IPS-20b (cell line): ENCODE measurements around the gene OPA3.

Source experiments
- H3K27ac ChIP-seq: one replicate; pipeline ENCODE4 v1.5.1; 2013; ENCODE audit warnings: low read length
- H3K27me3 ChIP-seq: 2 replicates; pipeline ENCODE4 v1.6.1; 2013; ENCODE audit warnings: mild to moderate bottlenecking, low read length, inconsistent platforms; ENCODE audit not compliant: insufficient read depth
- H3K36me3 ChIP-seq: 2 replicates; pipeline ENCODE4 v1.6.1; 2013; ENCODE audit warnings: low read depth, mild to moderate bottlenecking, inconsistent platforms, low read length, moderate library complexity; ENCODE audit not compliant: insufficient read depth
- H3K4me1 ChIP-seq: 2 replicates; pipeline ENCODE4 v1.6.1; 2013; ENCODE audit warnings: mild to moderate bottlenecking, control low read depth, inconsistent platforms, low read length, moderate library complexity; ENCODE audit not compliant: insufficient read depth
- H3K4me3 ChIP-seq: 2 replicates; pipeline ENCODE4 v1.5.1; 2013; ENCODE audit warnings: mild to moderate bottlenecking, low read length, inconsistent platforms
- H3K9ac ChIP-seq: 2 replicates; pipeline ENCODE4 v1.6.1; 2013; ENCODE audit warnings: low read depth, mild to moderate bottlenecking, inconsistent platforms, low read length, moderate library complexity
- H3K9me3 ChIP-seq: 2 replicates; pipeline ENCODE4 v1.6.1; 2013; ENCODE audit warnings: mild to moderate bottlenecking, low read depth, low read length, inconsistent platforms; ENCODE audit not compliant: insufficient read depth

OPA3 gene

GRCh38 chr19:45576682-45577081, 7.9 kb downstream of the OPA3 start:
- no peak overlapping the region for H3K4me3 ChIP-seq
- H3K36me3 ChIP-seq = no peaks in the 10 kb centered on the region
- H3K4me1 ChIP-seq = peaks cover 14% of the 10 kb centered on the region; the same call in 1 of the 2 replicates
- H3K9me3 ChIP-seq = no peaks in the 10 kb centered on the region
- peak overlapping the region; percentile 33; the same call in 1 of the 2 replicates for H3K9ac ChIP-seq
- no peak overlapping the region for H3K27ac ChIP-seq
- no peaks in the 10 kb centered on the region for H3K27me3 ChIP-seq

DNA sequence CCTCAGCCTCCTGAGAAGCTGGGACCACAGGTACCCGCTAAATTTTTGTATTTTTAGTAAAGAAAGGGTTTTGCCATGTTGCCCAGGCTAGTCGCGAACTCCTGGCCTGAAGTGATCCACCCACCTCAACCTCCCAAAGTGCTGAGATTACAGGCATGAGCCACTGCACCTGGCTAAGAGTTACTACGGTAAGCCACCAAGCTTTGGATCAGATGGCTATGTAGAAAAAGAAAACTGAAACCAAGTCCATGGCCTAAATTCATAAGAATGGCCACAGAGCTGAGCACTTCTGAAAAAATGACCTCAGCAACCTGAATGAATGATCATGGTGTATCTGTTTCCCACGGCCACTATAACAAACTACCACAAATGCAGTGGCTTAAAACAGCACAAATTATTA, 9.4 kb downstream of the OPA3 start:
- Histone ChIP-seq H3K27me3 (no peaks in the 10 kb centered on the region), H3K9me3 (no peaks in the 10 kb centered on the region), H3K36me3 (no peaks in the 10 kb centered on the region), H3K4me1 (peaks cover 14% of the 10 kb centered on the region; the same call in 1 of the 2 replicates), H3K9ac (no peak overlapping the region), H3K27ac (no peak overlapping the region), H3K4me3 (no peak overlapping the region)

- Histone ChIP-seq H3K27me3 (no peaks in the 10 kb centered on the region), H3K27ac (no peak overlapping the region), H3K9me3 (no peaks in the 10 kb centered on the region), H3K4me1 (peaks cover 17% of the 10 kb centered on the region; the same call in 1 of the 2 replicates), H3K4me3 (no peak overlapping the region), H3K9ac (no peak overlapping the region), H3K36me3 (no peaks in the 10 kb centered on the region)
These were observed 10.1 kb downstream of the OPA3 start for GRCh38 chr19:45574526-45574925.

- peaks cover 3% of the 10 kb centered on the region; the same call in 1 of the 2 replicates for H3K4me1 ChIP-seq
- no peak overlapping the region for H3K9ac ChIP-seq
- no peak overlapping the region for H3K4me3 ChIP-seq
- no peaks in the 10 kb centered on the region for H3K36me3 ChIP-seq
- no peaks in the 10 kb centered on the region for H3K27me3 ChIP-seq
- no peak overlapping the region for H3K27ac ChIP-seq
- H3K9me3 ChIP-seq = no peaks in the 10 kb centered on the region
These were observed 13.0 kb downstream of the OPA3 start for GRCh38 chr19:45571457-45572220.

DNA sequence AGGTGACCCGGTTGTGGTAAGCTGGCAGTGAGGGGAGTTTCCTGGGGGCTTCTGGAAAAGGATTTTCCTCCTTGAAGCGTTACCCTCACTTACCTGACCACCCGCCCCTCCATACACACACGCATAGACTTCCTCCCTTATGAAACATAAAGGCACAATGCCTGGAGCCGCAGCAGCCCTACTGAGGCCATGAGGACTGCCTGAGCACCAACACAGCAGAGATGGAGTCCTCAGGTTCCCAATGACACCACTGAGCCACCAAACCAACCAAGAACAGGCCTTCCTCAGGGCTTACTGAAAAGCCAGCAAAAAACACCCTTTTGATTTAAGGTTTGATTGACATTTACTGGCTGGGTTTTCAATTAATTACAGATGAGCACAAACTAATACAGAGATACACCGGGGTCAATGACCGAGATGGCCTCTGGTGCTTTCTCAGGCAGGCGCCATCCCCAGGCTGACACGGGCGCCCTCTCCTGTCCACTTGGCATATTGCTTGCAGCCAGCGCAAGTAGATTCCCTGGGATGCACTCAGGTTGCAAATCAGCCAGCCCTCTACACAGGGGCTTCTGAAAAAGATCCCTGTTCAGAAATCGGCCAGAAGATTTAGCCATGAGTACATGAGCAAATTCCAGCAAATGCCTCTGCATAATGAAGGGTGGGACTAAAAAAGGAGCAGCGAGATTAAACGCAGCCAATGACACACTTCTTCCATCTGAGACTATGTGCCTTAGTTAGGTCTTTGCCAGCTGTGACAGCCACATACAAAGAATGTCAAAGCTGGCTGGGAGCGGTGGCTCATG, 14.8 kb downstream of the OPA3 start:
- Histone ChIP-seq H3K9ac (no peak overlapping the region), H3K36me3 (no peaks in the 10 kb centered on the region), H3K4me1 (0 out of 2 replicates have a peak, but pooled peaks cover 2% of the 10 kb centered on the region), H3K27me3 (no peaks in the 10 kb centered on the region), H3K9me3 (no peaks in the 10 kb centered on the region), H3K27ac (no peak overlapping the region), H3K4me3 (no peak overlapping the region)

DNA sequence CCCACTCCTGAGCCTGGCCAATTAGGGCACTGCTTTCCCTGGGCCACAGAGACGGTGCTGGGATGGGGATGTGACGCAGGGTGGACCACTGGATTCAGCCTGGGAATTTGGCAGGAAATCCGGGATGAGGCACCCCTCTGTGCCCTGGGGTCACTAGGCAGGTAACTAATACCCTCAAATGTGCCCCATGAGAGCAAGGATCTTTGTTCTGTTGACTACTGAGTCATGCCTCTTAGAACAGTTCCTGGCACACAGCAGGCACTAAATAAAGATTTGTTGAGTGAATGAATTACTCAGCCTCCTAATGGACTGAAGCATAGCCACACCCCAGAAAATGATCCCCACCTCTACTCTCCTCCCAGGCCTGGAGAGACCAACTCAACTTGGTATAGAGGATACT, 15.9 kb downstream of the OPA3 start:
- Histone ChIP-seq H3K36me3 (no peaks in the 10 kb centered on the region), H3K27ac (no peak overlapping the region), H3K9ac (no peak overlapping the region), H3K9me3 (no peaks in the 10 kb centered on the region), H3K4me1 (peaks cover 8% of the 10 kb centered on the region; the same call in 1 of the 2 replicates), H3K27me3 (no peaks in the 10 kb centered on the region), H3K4me3 (no peak overlapping the region)

DNA sequence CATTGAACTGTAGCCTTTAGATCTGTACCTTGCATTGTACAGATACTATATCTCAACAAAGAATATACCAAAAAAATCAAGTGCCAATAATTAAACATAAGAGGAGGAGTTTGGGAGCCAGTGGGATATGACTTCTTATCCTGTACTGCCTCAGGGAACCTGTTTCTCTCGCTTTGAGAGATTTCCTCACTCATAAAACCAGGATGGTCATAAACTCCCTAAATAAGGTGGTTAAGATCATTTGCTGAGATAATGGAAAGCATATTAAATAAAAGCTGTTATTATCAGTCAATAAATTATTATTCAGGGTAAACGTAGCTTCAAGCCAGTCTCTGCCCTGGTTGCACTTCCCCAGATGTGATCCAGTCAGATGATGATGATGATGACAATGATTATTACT, 17.0 kb downstream of the OPA3 start:
- Histone ChIP-seq H3K27ac (no peak overlapping the region), H3K27me3 (no peaks in the 10 kb centered on the region), H3K4me3 (no peak overlapping the region), H3K9ac (no peak overlapping the region), H3K4me1 (peaks cover 8% of the 10 kb centered on the region; the same call in 1 of the 2 replicates), H3K9me3 (no peaks in the 10 kb centered on the region), H3K36me3 (no peaks in the 10 kb centered on the region)

DNA sequence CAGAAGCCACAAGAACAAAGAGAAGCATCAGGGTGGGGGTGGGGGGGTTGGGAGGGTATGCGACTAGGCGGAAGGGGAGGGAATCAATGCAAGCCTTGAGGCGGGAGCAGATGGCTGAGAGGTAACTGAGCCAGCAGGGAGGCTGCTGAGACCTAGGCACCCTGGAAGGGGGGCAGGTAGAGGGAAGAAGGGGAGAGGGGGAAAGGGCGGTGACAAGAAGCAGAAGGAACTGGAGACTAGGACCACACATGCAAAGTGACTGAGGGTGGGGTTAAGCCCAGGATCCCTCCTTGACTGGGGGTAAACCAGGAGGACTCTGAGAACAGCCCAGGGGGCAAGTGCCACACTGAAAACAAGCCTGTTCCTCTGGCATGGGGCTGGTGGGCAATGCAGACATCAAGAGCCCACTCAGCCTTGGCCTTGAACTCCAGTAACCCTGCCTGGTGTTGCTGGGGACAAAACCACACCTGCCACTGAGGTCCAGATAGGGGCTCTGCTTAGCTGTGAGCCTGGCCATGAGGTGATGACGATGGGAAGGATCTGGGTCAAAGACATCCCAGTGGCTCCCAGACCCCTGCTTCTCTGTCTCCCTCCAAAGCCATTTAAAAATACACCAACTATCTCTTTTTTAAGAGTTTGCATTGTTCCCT, 20.3 kb downstream of the OPA3 start:
- Histone ChIP-seq H3K27me3 (no peaks in the 10 kb centered on the region), H3K4me3 (peak overlapping the region; percentile 25; the same call in 1 of the 2 replicates), H3K9ac (peak overlapping the region; percentile 51; the same call in 1 of the 2 replicates), H3K4me1 (peaks cover 5% of the 10 kb centered on the region; the same call in 1 of the 2 replicates), H3K9me3 (no peaks in the 10 kb centered on the region), H3K36me3 (no peaks in the 10 kb centered on the region), H3K27ac (no peak overlapping the region)

DNA sequence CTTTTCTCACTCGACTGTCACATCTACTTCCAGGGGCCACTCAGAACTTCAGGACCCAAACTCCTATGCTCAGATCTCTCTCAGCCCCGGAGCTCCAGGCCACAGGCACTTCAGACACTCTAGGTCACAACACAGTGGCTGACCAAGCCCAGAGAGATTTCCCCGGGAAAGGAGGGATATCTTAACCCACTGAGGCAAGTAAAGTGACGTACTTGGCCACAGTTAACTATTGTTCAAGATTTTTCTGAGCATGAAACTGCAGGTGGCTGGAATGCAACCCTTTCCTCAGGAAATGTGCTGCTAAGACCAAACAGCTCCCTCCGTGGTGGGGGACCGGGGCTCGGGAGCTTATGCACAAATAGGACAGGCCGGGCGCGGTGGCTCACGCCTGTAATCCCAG, 23.9 kb downstream of the OPA3 start:
- no peak overlapping the region for H3K9ac ChIP-seq
- H3K27me3 ChIP-seq = no peaks in the 10 kb centered on the region
- H3K4me1 ChIP-seq = peaks cover 5% of the 10 kb centered on the region; the same call in 1 of the 2 replicates
- no peaks in the 10 kb centered on the region for H3K36me3 ChIP-seq
- H3K4me3 ChIP-seq = no peak overlapping the region
- H3K27ac ChIP-seq = no peak overlapping the region
- no peaks in the 10 kb centered on the region for H3K9me3 ChIP-seq

DNA sequence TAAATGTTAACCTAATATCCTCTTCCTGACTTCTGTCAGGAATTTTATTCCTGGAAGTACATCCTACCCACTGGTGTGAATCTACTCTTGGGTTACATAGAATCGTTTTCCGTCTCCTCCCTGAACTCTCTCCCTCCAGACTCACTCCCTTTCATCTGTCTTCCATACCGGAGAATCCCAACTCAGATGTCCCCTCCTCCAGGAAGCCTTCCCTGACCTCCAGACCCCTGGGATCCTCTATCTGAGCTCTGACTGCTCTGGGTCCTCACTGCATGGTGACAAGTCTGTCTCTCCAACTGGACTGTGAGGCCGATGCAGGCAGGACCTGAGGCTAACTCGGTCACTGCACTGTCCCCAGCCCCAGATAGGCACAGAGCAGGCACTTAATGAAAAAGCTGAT, 24.6 kb downstream of the OPA3 start:
- Histone ChIP-seq H3K9me3 (no peaks in the 10 kb centered on the region), H3K9ac (no peak overlapping the region), H3K36me3 (no peaks in the 10 kb centered on the region), H3K27ac (no peak overlapping the region), H3K4me1 (peaks cover 5% of the 10 kb centered on the region; the same call in 1 of the 2 replicates), H3K27me3 (no peaks in the 10 kb centered on the region), H3K4me3 (no peak overlapping the region)

DNA sequence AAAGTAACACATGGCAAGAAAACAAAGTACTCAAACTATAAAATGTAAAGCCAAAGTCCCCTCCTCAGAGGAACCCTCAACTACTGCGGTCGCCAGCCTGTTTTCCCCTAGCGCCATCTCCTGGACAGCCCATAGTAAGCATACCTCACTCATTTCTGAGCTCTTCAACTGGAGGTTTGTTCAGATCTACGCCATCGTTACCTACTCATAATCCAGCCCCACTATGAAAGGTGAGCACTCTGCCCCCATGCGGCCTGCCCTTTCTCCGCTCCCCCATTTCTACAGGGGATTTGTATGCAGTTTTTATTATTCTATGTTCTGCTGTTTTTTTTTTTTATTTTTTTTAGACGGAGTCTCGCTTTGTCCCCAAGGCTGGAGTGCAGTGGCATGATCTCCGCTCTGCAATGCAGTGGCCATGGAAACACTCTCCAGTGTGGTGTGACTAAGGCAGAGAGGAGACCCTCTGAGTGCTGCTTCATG, 26.2 kb downstream of the OPA3 start:
- H3K27me3 ChIP-seq = no peaks in the 10 kb centered on the region
- no peak overlapping the region for H3K27ac ChIP-seq
- no peak overlapping the region for H3K9ac ChIP-seq
- no peaks in the 10 kb centered on the region for H3K36me3 ChIP-seq
- H3K4me1 ChIP-seq = peaks cover 5% of the 10 kb centered on the region; the same call in 1 of the 2 replicates
- no peaks in the 10 kb centered on the region for H3K9me3 ChIP-seq
- no peak overlapping the region for H3K4me3 ChIP-seq
